SIG-M5 (cell line): ENCODE measurements around the gene INO80.
"Not testable (repeated sequence)": the region's sequence is repeated elsewhere in the genome, so short reads cannot be mapped to it uniquely, and the experiment has no call there.

Experiments
- DNase-seq: peaks from one replicate; lab custom pipeline; 2025; lab: John Stamatoyannopoulos, UW

Gene INO80

GRCh38 chr15:41115161-41115651 lies 874 bp downstream of the INO80 start:
- DNase-seq: peak; percentile 43

DNA sequence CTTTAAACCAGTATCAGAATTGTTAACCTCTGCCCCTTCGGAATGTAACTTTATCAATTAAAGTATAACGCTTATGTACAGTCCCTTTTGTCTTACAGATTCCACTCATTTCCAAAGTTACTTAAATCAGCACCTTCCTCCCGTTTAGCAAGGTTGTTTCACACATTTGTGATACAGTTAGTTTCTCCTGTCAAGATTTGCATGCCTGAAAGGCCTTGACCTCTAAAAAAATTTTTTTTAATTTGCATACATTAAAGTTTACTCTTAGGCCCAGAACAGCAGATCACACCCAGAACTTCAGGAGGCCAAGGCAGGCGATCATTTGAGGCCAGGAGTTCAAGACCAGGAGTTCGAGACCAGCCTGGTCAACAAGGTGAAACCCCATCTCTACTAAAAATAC lies 9.1 kb downstream of the INO80 start:
- no peak for DNase-seq

DNA sequence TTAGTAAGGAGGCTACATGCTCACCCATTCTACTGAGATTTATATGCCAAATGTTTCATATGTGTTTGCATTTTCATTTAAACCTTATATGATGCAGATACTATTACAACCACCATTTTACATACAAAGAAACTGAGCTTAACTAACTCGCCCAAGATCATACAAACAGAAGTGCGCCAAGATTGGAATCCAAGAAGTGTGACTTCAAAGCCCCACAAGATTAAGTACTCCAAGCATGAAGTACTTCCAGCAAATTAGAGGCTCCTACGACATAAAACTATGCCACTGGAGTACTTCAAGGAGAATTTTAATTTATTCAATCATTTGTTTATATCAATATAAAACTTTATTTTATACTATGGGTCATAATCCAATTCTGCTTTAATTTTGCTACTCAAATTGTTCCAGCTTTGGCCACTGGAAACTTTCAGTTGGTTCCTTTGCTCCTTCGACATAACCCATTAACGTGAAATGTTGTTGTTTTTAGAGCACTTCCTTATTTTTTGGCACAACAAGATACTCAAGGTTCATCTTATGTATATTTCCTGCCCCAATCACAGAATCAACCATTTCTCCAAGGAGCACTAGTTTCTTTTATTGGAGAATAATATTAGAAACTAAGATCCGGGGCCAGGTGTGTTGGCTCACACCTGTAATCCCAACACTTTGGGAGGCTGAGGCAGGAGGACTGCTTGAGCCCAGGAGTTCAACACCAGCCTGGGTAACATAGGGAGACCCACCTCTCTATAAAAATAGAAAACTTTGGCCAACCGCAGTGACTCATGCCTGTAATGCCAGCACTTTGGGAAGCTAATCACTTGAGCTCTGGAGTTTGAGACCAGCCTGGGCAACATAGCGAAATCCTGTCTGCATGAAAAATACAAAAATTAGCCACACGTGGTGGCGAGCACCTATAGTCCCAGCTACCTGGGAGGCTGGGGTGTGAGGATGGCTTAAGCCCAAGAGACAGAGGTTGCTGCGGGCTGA lies 10.4 kb downstream of the INO80 start:
- no peak for DNase-seq

DNA sequence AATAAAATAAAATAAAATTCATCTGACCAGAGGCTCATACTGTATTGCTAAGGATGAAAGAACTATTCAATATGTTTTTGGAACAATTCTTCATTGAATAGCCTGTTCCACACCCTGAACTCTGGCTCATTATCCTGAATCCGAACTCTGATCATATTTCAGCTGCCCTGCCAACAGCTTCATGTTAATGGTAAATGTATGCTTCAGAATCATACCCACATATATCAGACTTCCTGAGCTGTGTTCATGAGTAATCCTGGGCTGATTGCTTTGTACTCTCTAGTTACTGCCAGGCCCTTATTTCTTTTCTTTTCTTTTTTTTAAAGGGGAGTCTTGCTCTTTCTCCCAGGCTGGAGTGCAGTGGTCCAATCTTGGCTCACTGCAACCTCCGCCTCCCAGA lies 11.8 kb downstream of the INO80 start:
- DNase-seq: no peak

GRCh38 chr15:41102854-41103253 lies 13.2 kb downstream of the INO80 start:
- DNase-seq: no peak

- no peak for DNase-seq
Observed at GRCh38 chr15:41096178-41096577, 19.9 kb downstream of the INO80 start.

GRCh38 chr15:41085029-41085428 lies 31.1 kb downstream of the INO80 start:
- DNase-seq: no peak

- DNase-seq: no peak
Observed at GRCh38 chr15:41080144-41080543, 35.9 kb downstream of the INO80 start.

- DNase-seq: no peak
Observed at GRCh38 chr15:41079717-41080116, 36.4 kb downstream of the INO80 start.

DNA sequence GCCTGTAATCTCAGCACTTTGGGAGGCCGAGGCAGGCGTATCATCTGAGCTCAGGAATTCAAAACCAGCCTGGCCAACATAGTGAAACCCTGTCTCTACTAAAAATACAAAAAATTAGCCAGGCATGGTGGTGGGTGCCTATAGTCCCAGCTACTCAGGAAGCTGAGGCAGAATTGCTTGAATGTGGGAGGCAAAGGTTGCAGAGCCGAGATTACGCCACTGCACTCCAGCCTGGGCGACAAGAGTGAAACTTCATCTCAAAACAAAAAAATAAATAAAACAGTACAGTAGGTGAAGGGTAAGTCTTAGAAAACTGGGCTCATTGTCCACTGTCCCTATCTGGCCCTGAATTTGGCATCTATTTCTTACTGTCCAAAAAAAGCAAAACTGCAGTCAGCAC lies 37.2 kb downstream of the INO80 start:
- not testable (repeated sequence) for DNase-seq

DNA sequence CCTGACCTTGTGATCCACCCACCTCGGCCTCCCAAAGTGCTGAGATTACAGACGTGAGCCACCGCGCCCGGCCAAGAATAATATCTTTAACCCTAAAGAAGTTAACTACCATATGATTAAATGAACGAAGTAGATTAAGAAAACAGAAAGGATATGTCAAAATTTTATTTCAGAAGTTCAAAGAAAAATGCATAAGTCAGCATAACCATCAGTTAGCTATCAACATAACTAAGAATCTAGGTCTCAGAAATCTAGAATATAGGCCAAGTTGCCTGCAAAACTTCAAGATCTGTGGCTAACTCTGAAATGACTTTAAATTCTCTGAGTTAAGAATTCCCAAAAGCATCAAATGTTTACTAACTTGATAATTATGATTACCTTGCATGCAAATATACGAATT lies 38.0 kb downstream of the INO80 start:
- no peak for DNase-seq

- DNase-seq: no peak
Observed at GRCh38 chr15:41073028-41073427, 43.1 kb downstream of the INO80 start.

DNA sequence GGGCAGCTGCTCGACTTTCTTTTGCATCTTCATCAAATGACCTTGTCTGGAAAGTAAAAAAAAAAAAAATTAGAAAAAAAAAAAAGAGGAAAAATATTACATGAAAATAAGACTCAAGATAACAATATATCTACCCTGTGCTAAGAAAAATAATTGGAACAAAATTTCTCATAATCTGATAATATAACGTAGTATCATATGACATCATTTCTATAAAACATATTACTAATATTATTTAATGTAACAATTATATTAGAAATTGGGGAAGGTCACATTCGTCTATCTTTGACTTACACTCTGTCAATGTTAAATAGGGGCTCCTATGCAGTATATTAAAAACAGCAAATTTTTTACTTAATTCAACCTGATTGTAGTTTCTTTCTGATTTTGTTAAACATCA lies 44.1 kb downstream of the INO80 start:
- no peak for DNase-seq

- DNase-seq: no peak
Observed at GRCh38 chr15:41066516-41066915, 49.6 kb downstream of the INO80 start.

DNA sequence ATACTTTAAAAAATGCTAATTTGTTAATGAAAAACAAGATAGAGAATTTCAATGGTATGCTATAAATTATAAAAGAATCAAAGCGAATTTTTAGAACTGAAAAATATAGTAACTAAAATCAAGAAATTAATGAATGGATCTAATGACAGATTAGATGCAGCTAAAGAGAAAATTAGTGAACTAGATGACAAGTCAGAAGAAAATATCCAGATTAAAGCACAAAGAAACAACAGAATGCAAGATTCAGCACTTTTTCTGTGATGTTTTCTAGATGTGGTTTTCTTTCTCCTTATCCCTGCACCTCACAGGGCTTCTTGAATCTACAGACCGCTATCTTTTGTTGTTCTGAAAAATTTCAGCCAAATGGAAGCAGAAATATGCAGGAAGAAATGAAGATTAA lies 54.4 kb downstream of the INO80 start:
- no peak for DNase-seq

GRCh38 chr15:41060505-41060904 lies 55.6 kb downstream of the INO80 start:
- DNase-seq: no peak

- no peak for DNase-seq
Observed at GRCh38 chr15:41056810-41057209, 59.3 kb downstream of the INO80 start.

GRCh38 chr15:41055706-41056105 lies 60.4 kb downstream of the INO80 start:
- DNase-seq: no peak

DNA sequence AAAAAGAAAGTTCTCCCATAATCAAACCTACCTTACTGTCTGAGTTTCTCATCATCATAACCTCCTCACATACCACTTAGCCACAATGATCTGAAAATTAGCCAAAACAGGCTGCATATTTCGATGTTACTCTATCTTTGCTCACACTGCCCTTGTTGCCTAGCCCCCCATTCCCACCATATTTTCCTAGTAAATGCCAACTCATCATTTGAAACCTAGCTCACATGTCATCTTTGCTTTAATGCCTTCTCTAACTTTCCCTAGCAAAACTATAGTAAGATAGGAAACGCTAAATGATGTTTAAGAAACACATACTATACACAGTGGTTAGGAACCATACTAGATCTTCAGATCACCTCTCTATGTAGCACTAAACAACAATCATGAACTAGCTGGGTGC lies 64.9 kb downstream of the INO80 start:
- DNase-seq: no peak

DNA sequence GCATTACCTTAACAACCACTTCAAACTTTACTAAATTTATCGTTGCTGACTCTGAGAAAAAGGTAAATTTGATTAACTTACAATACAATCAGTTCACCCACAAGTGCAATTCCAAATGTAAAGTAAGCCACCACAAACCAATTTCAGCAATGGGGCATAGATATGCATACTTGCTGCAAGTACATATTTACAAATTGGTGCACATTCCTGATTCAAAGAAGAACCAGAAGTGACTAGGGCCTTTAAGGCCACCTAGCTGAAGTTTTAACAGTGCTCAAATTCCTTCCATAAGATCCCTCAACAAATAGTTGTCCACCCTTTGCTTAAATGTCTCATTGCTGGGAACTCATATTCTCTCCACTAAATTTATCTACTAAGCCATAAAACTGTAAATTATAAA lies 67.2 kb downstream of the INO80 start:
- no peak for DNase-seq

DNA sequence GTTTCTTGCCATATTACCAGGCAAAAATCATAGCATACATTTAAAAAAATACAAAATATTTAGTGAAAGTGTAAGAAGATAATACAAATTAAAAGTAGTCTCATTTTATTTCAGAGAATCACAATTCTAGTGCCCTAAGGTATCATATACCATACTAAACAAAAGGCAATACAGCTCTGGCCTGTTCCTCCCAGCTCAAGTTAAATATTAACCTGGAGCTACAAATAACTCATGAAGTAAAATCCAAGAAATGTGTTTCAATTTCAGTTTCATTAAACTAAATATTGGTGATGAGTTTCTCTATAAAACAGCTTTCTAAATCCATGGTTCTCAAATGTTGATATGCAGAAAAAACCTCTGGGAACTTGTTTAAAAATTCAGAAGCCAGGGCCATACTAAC lies 67.7 kb downstream of the INO80 start:
- DNase-seq: no peak

- DNase-seq: no peak
Observed at GRCh38 chr15:41047474-41047873, 68.6 kb downstream of the INO80 start.

DNA sequence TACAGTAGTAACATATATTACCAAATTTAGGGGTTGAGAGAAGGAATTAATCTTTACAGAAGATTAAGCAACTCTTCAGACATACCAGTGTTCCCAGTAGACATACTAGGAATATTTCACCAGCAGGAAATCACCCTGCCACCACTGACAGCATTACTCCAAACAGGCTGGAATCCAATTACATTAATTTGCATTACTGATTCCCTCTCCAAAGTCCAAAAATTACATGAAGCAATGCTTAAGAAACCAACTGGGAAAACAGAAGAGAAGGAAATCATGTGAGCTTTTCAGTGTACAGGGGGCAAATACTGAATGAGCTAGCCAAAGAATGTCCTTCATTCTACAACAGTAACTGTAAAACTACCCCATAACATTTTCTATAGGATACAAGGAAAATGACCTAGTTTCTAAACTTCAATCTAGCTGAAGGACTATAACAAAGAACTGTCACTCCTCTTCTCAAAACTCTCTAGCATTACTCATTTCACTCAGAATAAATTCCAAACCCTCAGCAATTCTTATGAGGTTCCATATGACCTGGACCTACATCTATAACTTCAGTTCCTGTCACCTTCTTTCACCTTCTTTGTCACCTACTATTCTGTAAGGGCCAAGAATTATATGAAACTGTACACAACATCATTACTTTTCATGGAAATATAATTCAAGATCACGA lies 72.7 kb downstream of the INO80 start:
- no peak for DNase-seq
